ENCODE data around the gene MYO16.

GRCh38 chr13:108984251-108984920 lies 355.0 kb downstream of the MYO16 start:
- TF ChIP-seq CTCF (IDR thresholded peaks at IDR 0.05), result no peak
- TF ChIP-seq POLR2A (IDR thresholded peaks at IDR 0.05), result no peak
